ENCODE data around the gene IL6R.

- TF ChIP-seq CTCF (IDR thresholded peaks at IDR 0.05; ENCODE audit: low read depth, low read length) (no peak), EZH2phosphoT487 (IDR thresholded peaks at IDR 0.05; ENCODE audit: low read depth) (no peak)
These were observed 95.4 kb downstream of the IL6R start for GRCh38 chr1:154500533-154500932.

All from OCI-LY3 (cell line).